Germinal center (tissue), 1 donor: ENCODE results near the gene NIPAL3.
A peak's percentile ranks its signal among the peaks of the same experiment; 100 is the strongest.

Experiments used
- DNase-seq: peaks from one replicate; pipeline ENCODE4 v3.0.0; 2012; ENCODE audit warnings: mixed read lengths, low spot score

Gene NIPAL3

DNA sequence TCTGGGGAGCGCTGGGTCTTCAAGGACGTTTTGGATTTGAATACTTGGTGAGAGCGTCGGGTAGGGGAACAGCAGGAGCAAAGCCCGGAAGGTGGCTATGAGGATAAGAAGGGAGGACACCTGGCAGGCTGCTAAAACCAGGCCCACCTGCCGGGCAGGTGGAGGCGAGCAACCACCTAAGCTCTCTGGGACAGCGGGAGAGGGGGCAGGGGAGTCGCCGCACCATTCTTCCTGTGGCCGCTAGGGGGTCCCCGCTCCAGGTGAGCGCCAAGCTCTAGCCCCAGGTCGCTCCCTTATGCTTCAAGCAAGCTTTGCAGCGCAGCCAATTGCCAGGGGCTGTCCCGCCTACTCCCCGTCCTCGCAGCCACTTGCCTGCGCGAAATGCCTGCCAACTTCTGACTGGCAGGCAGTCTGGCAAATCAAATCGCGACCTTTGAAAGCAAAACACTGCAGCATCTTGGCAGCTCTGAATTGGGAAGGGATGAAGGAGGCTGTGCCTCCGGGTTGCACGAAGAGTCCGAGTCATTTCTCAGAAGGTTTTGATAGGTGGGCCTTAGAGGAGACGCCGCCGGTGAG is at the start of gene NIPAL3:
Gene NIPAL3 (plus strand): TSS at position 469 of the 576 bp plus-strand sequence. CDS start 3,746 bp downstream, outside the sequence.
- peak; percentile 98 for DNase-seq

DNA sequence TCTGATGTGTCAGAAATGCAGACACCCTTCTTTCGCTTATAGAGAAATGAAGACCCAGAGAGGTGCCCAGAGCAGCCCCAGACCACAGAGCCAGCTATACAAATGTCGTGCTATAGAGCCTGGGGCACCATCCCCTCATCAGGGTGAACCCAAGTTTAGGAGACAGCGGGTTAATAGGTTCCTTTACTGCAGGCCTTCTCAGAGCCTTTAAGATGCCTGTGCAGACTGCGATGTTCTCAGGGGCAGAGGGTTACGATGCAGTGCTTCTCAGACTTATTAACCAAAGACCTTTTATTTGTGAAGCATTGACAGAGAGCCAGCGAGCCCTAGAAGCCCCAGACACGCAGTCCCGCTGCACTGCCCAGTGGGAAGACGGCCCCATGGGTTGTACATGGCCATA is 48.9 kb upstream of the NIPAL3 start:
- no peak for DNase-seq

DNA sequence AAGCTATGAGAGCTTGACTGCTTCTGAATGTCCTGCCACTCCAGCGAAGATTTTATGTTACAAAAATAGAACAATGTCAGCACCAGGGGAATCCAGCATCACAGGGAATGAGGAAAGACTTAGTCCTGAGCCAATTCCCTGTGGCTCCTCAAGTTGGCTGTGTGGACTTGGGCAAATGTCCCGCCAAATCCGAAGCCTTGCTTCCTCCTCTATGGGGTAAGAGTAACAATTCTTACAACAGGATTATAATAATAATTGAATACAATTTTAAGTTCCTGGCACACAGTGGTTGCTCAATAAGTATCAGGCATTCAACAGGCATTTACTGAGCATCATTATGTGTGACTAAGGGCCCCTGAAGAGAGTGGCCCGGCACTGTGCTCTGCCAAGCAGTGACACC is 46.4 kb upstream of the NIPAL3 start:
- DNase-seq = no peak

DNA sequence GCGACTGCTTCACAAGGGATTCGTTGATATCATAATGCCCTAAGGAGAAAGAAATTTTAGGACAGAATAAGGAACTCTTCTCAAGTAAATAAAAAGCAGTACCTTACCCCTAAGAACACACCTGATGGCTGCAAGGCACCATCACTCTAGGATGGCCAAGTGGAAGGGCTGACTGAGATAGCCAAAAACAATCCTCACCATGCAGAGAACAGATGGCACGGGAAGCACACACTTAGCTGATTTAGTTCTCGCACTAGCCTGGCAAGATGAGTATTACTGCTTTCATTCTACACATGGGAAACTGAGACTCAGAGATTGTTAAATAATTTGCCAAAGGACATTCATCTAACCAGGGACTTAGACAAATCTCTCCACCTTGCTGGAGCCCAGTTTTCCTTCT is 45.8 kb upstream of the NIPAL3 start:
- no peak for DNase-seq

DNA sequence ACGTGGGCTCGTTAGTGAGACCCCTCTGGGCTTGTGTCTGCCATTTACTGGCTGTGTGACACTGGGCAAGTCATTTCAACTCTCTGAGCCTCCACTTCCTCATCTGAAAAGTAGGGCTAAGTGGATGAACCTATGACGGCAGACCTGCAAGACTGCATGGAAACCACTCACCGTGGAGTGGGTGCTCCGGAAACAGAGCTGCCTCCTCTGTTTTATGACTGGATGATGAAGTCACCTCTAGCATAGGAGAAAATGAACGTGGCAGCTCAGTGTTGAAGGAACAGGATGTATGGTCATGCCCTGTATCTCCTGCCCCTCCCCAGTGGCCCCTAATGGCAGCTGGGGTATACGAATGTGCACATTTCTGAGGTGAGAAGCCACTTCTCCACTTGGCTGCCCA is 42.6 kb upstream of the NIPAL3 start:
- peak; percentile 90 for DNase-seq

DNA sequence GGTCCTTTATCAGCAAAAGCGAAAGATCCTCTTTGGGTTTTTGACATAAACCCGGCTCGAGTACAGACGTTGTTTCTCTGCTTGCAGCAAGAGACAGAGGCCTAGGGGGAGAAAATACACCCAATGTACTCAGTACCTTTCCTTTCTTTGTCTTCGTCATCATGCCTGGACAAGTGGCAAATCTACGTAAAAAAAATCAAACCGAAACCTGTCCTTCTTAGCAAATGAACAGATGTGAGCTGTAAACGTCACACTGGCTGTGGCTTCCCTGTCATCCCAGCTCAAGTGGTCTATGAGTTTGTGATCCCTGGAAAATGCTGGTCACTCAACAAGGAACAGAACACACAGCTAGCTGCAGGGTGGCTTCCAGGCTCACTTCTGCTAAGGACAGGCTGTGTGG is 41.9 kb upstream of the NIPAL3 start:
- no peak for DNase-seq

DNA sequence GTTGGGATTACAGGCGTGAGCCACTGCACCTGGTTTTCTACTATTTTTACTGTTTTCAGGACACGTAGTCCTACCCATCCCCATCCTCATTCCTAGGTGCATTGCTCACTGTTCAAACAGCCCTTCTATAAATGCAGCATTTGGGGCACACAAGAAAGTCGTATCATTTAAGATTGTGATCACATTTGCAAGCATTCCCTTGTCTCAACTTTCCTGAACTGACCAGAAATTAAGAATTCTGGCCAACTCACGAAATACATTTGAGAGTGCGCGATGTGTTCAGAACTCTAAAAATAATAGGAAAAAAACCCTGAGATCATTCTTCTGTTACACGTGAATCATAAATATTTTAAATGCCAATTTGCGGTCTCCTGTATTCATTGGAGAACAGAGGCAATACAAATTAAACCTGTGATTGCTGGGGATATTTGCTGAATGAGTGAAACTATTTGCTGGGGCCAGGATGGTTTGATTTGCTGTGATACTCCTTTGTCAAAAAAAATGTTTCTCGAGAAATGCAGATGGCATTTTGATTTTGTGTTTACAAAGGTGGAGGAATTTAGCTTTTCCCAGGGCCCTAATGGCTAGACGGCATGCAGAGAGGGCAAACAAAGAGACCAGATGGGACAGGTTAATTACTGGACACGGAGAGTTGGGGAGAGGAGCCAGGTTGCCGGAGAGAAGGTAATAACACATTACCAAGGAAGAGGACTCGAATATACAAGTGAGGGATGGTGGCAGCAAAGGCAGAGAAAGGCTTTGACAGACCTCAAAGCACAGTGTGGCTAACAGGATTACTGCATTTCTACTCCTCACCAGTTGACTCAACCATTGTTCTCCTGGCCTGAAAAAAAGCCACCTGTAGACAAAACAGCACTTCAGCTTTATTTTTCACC is 40.5 kb upstream of the NIPAL3 start:
- no peak for DNase-seq

DNA sequence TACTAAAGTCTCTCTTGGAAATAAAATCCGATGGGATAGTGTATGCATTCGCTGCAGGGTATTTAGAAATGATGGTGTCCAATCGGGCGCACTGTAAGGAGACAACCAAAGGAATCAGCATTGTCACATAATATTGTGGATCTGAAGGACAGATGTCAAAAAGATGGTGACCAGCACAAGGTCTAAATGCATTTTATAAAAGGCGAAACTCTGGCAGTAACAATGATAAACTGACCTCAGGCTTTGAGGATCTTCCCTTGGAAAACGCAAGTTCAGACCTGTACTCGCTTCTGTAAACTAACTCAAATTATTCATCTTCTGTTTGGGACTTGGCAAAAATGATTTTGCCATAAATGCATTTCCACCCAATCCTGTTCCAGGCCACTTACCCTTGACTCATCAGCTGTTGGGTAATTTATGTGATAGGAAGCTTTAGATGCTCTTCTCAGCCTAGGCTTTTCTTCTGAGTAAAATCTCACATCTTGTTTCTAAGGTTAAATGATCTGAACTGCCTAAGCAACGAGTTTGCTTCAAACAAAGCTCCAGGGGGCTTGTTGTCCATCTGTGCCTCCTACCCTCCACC is 35.8 kb upstream of the NIPAL3 start:
- no peak for DNase-seq

DNA sequence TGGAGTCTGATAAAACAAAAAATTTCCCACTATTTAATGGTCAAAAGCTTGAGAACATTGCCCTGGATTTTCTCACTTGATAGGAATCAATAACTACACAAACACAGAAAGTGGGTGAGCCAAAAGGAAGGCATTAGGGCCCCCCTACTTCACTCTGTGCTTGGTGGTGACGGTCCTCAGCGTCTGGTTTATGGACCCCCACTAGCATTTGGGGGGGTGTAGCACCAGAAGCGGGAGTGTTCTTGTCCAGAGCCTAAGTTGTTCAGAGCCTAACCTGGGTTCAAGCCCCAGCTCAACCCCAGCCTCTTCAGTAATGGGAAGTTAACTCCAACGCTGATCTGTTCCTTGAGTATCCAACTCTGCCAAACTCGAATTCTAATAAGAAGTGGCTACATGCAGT is 35.1 kb upstream of the NIPAL3 start:
- no peak for DNase-seq

DNA sequence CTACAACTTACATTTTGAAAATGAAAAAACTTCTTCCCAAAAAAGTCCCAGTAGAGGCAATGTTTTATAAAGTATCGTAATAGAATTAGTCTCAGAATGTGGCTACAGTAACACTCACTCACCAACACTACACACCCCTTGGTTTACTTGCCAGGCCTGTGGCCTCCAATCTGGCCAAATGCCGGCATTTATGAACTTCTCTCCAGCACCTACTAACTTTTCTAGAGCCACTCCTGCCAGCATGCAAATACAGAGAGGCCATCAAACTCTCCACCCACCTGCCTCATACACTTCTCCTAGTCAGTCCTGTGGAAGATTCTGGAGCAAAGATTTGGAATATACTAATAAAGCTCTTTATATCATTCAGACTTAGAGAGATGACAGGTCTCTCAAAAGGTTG is 34.3 kb upstream of the NIPAL3 start:
- no peak for DNase-seq

DNA sequence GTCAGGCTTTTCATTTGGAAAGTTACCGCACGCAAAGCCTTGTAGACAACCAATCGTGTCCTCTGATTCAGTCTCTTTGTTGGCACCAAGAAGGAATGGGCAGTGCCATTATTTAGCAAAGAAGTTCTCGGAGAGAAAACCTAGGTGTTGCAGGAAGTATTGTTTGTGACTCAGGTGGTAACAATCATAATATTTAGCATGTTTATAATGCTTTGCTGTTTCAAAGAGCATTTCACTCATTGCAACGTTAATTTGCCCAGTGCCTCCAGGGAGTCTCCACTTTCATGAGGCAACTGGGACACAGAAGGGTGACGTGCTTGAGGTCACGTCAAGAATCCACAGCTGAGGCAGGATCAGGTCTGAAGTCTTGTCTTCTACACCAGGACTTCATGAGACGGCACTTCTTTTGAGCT is 33.4 kb upstream of the NIPAL3 start:
- DNase-seq = no peak

DNA sequence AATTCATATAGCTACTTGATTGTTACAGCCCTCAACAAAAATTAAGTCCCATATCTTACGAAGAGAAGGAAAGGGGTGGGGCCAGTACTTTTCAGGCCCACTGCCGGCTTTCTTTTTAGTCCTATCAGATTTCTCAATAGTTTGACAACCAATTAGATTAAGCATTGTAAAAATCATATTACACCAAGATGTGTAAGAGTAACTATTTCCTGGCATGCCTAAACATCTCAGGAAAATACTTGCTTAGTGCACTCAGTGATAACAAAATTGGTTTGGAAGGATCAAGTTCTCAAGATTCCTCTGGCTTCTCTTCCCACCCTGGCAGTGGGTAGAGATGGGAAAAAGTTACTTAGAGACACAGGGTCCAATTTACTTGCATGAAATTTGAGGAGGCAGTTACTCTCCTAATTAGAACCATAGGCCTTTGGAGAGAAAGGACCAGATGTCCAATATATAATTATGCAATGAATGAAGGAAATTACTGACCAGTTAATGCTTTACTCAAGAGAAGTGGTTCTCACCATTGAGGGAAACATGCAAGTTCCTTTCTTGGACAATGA is 32.1 kb upstream of the NIPAL3 start:
- DNase-seq = no peak

DNA sequence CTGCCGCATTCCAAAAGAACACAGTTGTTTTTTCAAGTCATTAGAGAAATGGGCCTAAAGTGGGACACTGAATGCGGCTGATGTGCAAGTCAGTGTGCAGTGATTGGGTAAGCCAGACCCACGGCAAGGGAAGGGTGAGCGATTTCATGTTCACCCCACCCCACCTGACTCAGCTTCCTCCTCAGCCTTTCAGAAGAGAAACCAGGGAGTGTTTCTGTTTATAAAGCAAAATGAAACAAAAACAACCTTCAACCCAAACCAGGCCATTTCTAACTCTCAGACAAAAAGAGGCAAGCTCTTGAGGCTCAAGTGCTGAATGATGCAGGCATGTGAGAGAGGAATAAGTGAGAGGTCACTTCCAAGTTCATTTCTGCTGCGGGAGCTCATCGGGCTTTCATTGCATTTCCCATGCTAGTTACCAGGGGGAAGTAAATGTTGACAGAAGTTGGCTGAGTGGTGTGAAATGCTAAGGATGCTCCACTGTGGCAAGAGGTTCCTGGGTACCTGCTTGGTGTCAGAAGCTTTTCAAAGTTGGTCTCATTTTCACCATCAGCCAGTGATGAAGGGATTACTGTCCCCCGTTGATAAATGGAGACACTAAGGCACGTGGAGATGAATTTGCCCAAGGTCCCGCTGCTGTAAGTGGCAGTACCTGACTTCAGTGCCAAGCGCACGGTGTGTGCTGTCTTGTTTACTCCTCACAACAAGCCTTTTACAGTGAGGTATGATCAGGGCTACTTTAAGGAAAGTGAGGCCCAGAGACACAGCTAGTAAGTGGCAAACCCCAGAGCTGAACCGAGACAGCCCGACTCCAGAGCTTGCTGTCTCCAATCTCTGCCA is 31.1 kb upstream of the NIPAL3 start:
- DNase-seq = no peak

DNA sequence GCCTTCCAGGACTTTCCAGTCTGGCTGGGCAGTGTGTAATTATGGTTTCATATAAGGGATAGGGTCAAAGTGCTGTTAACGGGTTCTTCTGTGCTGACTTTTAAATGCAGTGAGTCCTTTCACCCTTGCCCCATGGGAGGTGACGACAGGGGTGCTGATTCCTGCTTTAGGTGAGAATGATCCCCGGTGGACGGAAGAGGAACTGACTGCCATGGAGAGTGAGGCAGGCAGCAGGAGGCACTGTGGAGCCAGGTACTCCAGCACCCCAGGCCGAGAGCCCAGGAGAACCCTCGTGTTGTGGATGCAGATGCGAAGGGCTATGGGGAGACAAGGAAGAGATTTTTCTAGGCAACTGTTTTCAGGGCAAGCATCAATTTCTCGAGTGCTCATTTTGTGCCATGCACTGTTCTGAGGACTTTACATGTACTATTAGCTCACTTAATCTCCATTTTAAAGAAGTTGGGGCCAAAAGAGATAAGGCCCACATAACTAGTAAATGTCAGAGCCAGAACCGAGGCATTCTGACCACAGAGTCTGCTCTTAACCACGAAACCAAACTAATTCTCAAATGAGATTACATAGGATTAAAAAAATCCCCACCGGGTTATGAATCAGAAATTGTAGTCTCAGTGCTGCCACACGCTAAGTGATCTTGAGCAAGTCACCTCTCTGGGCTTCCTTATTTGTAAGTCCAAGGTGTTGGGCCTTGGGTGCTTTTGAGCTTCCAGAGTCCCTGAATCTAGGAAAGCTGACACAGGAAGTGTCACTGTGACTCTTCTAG is 30.3 kb upstream of the NIPAL3 start:
- DNase-seq = no peak

DNA sequence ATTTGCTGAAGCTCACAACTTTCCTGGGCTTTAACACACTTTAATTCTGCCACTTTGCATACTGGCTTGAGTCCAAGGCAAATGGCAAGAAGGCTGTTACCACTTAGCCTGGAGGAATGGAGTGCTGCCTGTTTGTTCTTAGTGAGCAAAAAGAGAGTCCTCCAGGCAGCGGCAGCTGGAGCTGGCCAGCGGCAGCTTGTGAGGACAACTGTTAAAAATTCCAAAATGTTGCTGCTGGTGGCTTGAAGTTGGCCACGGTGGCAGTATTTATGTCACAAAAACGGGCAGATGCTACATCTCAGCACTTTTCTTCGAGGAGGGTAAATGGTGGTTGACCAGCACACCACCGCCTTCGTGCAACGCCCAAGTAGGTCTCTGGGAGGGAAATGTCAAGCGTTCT is 29.4 kb upstream of the NIPAL3 start:
- DNase-seq = no peak

DNA sequence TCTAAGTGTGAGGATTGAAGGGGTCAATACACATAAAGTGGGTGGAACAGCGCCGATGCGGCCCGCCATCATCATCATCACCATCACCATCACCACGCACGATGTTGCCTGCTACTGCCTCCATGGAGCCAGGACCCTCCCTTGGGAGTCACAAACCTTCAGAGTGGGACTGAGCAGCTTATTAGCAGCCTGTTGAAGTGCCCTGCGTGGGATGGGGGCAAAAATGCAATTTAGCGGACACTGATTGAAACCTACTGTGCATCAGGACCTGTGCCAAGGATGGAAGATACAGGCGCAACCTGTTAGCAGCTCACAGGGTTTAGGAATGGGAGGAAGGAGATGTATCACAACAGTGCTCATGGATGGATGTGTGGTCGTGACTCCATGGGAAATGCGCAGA is 28.7 kb upstream of the NIPAL3 start:
- DNase-seq = no peak

DNA sequence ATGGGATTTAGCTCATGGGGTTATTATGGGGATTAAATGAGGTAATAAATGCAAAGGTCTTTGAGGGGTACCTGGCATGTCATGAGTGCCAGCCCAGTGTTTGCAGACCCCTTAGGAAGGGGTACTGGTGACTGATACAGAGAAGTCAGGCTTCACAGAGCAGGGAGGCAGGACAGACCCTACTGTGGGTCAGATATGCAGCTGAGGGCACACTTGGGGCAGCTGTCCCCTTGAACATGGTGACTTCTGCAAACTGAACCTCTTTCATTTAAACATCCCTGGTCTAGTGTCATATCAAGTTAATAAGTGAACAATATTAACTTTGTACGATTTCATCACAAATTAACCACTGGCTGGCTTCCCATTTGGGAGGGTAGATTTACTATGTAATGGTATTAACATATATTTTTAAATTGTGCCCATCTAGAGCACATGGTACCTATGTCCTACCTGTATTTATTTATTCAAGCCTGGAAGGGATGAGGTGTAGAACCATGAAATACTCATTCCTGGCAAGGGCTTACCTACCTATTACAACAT is 27.9 kb upstream of the NIPAL3 start:
- no peak for DNase-seq

DNA sequence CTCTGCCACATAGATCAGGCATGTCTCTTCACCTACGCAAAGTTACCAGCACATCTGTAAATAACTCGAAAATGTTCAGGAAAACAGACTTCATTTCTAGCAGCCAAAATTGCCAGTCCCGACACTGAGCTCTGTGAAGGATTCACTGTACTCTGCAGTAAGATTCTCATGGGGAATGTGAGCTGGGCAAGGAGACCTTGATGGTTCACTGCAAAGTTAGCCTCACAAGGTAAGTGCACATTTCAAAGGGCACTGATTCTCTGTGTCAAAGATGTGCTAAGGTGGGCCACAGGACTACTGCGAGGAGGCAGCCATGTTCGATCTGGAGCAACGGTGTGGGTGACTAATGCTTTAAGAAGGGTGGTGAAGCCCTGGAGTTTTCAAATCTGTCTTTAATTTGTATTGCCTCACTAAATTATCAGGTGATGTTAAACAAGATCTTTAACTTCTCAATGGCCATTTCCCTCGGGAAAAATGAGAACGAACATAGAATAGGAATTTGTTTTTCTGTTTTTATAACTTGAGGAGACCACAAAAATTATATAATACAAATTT is 27.2 kb upstream of the NIPAL3 start:
- no peak for DNase-seq

DNA sequence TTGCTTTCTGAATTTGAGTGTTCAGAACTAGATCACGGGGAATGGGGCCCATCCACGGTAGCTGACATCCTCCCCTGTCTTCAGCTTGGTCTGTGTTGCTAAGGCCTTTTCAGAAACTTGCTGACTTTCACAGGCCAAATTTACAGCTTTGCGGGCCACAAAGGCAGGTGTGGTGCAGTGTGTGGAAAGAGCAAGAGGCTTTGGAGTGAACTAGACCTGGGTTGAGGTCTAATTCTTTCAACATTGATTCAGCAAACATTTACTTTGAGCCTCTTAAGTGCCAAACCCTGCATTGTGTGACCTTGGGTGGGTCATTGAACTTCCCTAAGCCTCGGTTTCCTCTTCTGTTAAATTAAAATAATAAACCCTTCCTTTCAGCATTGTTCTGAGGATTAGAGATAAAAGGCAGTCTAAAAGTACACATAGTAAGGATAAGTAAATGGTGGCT is 26.3 kb upstream of the NIPAL3 start:
- no peak for DNase-seq

DNA sequence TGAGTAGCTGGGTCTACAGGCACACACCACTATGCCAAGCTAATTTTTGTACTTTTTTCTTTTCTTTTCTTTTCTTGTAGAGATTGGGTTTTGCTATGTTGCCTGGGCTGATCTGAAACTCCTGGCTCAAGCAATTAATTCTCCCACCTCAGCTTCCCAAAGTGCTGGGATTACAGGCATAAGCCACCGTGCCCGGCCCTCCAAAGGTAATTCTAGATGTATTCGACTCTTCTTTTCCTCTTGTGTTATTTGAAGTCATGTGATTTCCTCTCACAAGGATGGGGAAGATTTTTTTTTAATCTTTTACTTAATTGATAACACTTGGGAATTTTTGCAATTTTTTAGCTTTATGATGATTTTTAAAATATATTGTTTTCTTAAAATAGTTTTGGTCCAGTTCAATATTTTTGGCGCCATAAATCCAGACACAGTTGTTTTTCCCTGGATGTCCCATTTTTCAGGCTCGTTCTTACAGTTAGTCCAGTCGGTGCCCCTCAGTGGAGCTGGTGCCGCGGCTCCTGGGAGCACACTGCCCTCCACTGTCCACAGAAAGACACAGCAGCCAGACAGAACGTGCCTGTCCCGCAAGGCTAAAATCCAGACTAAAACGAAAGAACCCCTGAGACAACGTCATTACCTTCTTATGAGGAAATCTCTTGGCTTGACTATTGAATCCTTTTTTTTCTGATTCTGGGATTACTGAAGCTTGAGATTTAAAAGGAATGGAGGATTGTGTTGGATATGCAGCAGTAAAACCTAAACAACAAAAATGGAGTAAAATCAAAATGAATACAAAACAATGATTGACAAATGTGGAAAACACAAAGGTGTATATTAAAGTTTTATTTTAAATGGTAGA is 24.4 kb upstream of the NIPAL3 start:
- peak; percentile 79 for DNase-seq
